Measurements from ENCODE around the gene TCF25.

- peak in 1 of 3 donors; percentile 24 for TF ChIP-seq POLR2AphosphoS5 (IDR thresholded peaks at IDR 0.05)
- TF ChIP-seq, protein P1, sequence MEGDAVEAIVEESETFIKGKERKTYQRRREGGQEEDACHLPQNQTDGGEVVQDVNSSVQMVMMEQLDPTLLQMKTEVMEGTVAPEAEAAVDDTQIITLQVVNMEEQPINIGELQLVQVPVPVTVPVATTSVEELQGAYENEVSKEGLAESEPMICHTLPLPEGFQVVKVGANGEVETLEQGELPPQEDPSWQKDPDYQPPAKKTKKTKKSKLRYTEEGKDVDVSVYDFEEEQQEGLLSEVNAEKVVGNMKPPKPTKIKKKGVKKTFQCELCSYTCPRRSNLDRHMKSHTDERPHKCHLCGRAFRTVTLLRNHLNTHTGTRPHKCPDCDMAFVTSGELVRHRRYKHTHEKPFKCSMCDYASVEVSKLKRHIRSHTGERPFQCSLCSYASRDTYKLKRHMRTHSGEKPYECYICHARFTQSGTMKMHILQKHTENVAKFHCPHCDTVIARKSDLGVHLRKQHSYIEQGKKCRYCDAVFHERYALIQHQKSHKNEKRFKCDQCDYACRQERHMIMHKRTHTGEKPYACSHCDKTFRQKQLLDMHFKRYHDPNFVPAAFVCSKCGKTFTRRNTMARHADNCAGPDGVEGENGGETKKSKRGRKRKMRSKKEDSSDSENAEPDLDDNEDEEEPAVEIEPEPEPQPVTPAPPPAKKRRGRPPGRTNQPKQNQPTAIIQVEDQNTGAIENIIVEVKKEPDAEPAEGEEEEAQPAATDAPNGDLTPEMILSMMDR (IDR thresholded peaks at IDR 0.05 in 8 of 11, conservative IDR thresholded peaks at IDR 0.05 in 3 of 11) = no peak
Observed at GRCh38 chr16:89903908-89904515, 30.6 kb downstream of the TCF25 start.

Data from spleen (tissue), 7 donors.